Measurements from ENCODE around the gene ETFA. TPM values are rescaled to one million over a fixed set of nuclear protein-coding genes. Genes with fewer than 3 reads are reported as not detected.
A peak's percentile ranks its signal among the peaks of the same experiment; 100 is the strongest.

Gene ETFA
- total and polyA plus RNA-seq, 10 of the 15 experiments (the other 5 are each of a cell fraction or from before 2014, with no cell fraction given) = 114 to 331 (median 152) TPM

DNA sequence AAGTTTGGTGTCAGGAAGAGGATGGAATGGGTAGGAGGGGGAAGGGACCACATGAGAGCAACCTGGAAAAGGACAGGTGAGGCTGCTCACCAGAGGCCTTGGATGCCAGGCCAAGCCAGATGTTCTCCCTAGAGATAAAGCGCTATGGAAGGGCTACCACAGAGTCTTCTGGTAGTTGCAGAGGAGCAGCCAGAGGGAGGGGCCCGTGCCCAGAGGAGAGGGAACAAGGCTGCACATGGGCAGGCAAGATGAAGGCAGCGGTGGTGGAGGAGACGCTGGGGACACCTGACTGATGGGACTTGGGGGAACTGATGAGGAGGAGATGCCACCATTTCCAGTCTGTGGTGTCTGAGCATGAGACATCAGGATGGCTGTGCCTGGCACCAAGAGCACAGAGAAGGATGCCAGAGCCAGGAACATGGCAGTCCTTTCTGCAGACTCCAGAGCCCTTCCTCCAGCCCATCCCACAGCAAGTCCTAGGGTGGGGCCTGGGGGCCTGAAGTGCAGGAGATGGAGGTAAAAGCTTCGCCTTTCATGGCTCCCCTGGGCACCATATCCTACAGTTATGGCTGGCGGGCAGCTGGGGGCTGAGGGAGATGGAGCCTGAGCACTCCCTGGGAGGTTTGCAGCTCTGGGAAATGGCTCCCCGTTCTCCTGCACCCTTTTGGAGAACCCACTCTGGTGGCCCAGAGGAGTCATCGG lies 103.0 kb downstream of the ETFA start (continued):
- TF ChIP-seq ASH2L (IDR thresholded peaks at IDR 0.05; ENCODE audit: borderline replicate concordance, low read depth) (no peak), CHD1 (IDR thresholded peaks at IDR 0.05; ENCODE audit: low read depth, low read length) (no peak)

- TF ChIP-seq LARP7 (IDR thresholded peaks at IDR 0.05) (no peak), POLR2A (IDR thresholded peaks at IDR 0.05; ENCODE audit: low read depth, low read length) (0 out of 2 replicates have a peak, but pooled peaks have one; percentile 29)
- intact Hi-C loops (cut with micrococcal nuclease; ENCODE audit: unreplicated experiment) = no loop called here
- no peak overlapping the region for H3K4me2 ChIP-seq (ENCODE audit: control insufficient read depth, insufficient read depth)
- WGBS (ENCODE audit: insufficient coverage, insufficient replicate concordance, low lambda C conversion rate, missing lambda C conversion rate) = 99% methylated on average over 4 of the region's 4 CpGs
- no peaks in the 10 kb centered on the region for H3K27me3 ChIP-seq (replicated peaks in 1 of 2; ENCODE audit: control insufficient read depth in 2 of 2, insufficient read depth in 2 of 2, low read length in 1 of 2)
- DNase-seq (ENCODE audit: low read depth, low spot score) = no peak
- no peak overlapping the region for H3K27ac ChIP-seq (ENCODE audit: control insufficient read depth, insufficient read depth)
- no peaks in the 10 kb centered on the region for H3K4me1 ChIP-seq (ENCODE audit: control insufficient read depth, insufficient read depth, low read length)
- H3K79me2 ChIP-seq (ENCODE audit: control insufficient read depth, insufficient read depth, low read length) = no peaks in the 10 kb centered on the region
- SMC1A ChIA-PET (ENCODE audit: uncharacterized antibody, unreplicated experiment) = interaction anchor here (0.8 kb wide), 1 partner anchor 20 kb away, joined by 3 read pairs; no protein-coding TSS in a partner anchor
- H4K20me1 ChIP-seq (ENCODE audit: control insufficient read depth, insufficient read depth) = no peaks in the 10 kb centered on the region
- no TSS peak for BruUV-seq (replicated peaks)
- POLR2A ChIA-PET = interaction anchor here (0.6 kb wide), 2 partner anchors 33 to 60 kb away, joined by 3 read pairs; no protein-coding TSS in a partner anchor
- no peaks in the 10 kb centered on the region for H3K9me3 ChIP-seq (replicated peaks; ENCODE audit: control insufficient read depth, insufficient read depth, low read length)
- CTCF ChIA-PET = interaction anchor here (0.7 kb wide), 1 partner anchor 15 kb away, joined by 3 read pairs; no protein-coding TSS in a partner anchor
- H3K4me3 ChIP-seq = no peak overlapping the region
- in situ Hi-C loops (cut with MboI) = no loop called here
- H2AFZ ChIP-seq (ENCODE audit: control insufficient read depth, low read depth, low read length) = no peak overlapping the region
- peaks cover 9 to 17% of the 10 kb centered on the region in 2 experiments for H3K36me3 ChIP-seq (ENCODE audit: control insufficient read depth in 2 of 2, insufficient read depth in 2 of 2, low read length in 1 of 2)
- no peak for ATAC-seq
- RAD21 ChIA-PET (ENCODE audit: unreplicated experiment) = interaction anchor here (0.7 kb wide), 1 partner anchor 38 kb away, joined by 3 read pairs; no protein-coding TSS in a partner anchor
- no peak overlapping the region for H3K9ac ChIP-seq (ENCODE audit: control insufficient read depth, insufficient read depth, low read length)
- no peak for FAIRE-seq
Measured at GRCh38 chr15:76206325-76206976, 104.8 kb downstream of the ETFA start.

Measured in GM12878 (cell line).